HUES6 (cell line): Measurements from ENCODE around the gene ZNF518A.
"Not testable (repeated sequence)": the region's sequence is repeated elsewhere in the genome, so short reads cannot be mapped to it uniquely, and the experiment has no call there.

ENCODE experiments used
- H3K27ac ChIP-seq: 2 replicates; pipeline ENCODE4 v1.7.0; 2013; ENCODE audit warnings: low read depth, mild to moderate bottlenecking, low read length, inconsistent platforms
- H3K27me3 ChIP-seq: 2 replicates; pipeline ENCODE4 v1.6.1; 2013; ENCODE audit warnings: low read length; ENCODE audit not compliant: control insufficient read depth, insufficient read depth
- H3K36me3 ChIP-seq: 2 replicates; pipeline ENCODE4 v1.6.1; 2013; ENCODE audit warnings: low read length; ENCODE audit not compliant: control insufficient read depth, insufficient read depth
- H3K4me1 ChIP-seq: 2 replicates; pipeline ENCODE4 v1.6.1; 2013; ENCODE audit warnings: low read length; ENCODE audit not compliant: control insufficient read depth, insufficient read depth
- H3K4me3 ChIP-seq: 2 replicates; pipeline ENCODE4 v1.5.1; 2013; ENCODE audit warnings: low read depth, low read length
- H3K9ac ChIP-seq: one replicate; pipeline ENCODE4 v1.6.1; 2013; ENCODE audit warnings: mild to moderate bottlenecking, low read length
- H3K9me3 ChIP-seq: 2 replicates; pipeline ENCODE4 v1.6.1; 2013; ENCODE audit warnings: low read depth, low read length; ENCODE audit not compliant: control insufficient read depth, insufficient read depth

ZNF518A gene

GRCh38 chr10:96189505-96189904 lies 59.4 kb downstream of the ZNF518A start:
- H3K27me3 ChIP-seq, H3K27ac ChIP-seq, H3K4me1 ChIP-seq, H3K9ac ChIP-seq, H3K36me3 ChIP-seq, H3K9me3 ChIP-seq, H3K4me3 ChIP-seq: not testable (repeated sequence)

DNA sequence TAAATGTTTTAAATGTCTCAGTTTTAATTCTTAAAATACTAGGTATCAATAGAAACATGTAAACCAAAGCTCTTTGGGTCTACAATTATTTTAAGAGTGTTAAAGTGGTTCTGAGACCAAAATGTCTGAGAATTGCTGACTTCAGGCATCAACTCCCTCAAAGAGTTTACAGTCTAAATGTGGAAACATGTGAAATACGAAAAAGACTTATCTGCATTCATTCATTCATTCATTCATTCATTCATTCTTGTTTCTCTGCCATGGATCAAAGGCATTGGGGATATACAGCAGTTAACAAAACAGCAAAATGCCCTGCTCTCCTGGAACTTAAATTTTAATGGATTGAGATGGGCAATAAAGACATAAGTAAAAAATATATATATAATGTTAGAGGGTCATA lies 71.4 kb downstream of the ZNF518A start:
- Histone ChIP-seq H3K27ac (no peak overlapping the region), H3K27me3 (no peaks in the 10 kb centered on the region), H3K9me3 (no peaks in the 10 kb centered on the region), H3K4me1 (peaks cover 11% of the 10 kb centered on the region), H3K4me3 (no peak overlapping the region), H3K9ac (no peak overlapping the region), H3K36me3 (no peaks in the 10 kb centered on the region)

DNA sequence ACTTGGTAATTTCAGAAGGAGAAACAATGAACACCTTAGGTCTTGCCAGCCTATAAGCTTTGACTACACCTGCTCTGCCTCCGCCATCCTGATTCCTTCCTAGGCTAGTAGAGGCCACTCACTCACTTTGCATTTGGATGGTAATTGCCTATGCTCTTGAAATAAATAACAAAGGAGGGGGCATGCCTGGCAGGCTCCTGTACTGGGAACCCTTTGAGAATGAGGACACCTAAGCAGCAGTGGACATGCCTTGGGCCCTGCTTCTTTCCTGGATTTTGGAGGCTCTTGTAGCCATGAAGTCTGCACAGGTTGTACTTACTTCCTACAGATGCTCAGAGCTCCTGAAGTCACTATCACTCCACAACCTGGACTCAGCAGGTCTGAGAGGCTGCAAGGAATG lies 75.5 kb downstream of the ZNF518A start:
- no peak overlapping the region for H3K9ac ChIP-seq
- no peaks in the 10 kb centered on the region for H3K36me3 ChIP-seq
- H3K27ac ChIP-seq, result no peak overlapping the region
- H3K9me3 ChIP-seq, result no peaks in the 10 kb centered on the region
- H3K4me3 ChIP-seq, result no peak overlapping the region
- no peaks in the 10 kb centered on the region for H3K27me3 ChIP-seq
- peaks cover 11% of the 10 kb centered on the region for H3K4me1 ChIP-seq

DNA sequence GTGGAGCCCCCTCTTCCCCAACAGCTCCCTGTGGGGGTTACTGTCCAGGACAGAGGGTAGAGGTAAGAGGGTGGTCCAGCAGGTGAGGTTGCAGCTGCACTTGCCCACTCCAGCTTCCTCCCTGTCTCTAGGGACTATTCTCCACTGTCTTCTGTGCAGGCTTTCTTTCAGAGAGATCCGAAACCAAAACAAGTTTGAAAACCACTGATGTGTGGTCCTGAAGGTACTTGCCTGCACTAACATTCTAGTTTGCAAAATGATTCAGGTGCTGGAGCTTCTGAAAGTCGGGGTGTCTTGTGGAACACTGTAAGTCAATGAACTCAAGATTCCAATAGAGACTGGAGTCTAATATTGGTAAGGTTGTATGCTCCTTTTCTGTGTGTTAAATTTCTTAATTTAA lies 78.2 kb downstream of the ZNF518A start:
- peaks cover 11% of the 10 kb centered on the region for H3K4me1 ChIP-seq
- no peaks in the 10 kb centered on the region for H3K9me3 ChIP-seq
- H3K36me3 ChIP-seq, result no peaks in the 10 kb centered on the region
- no peaks in the 10 kb centered on the region for H3K27me3 ChIP-seq
- H3K4me3 ChIP-seq, result no peak overlapping the region
- H3K9ac ChIP-seq, result no peak overlapping the region
- H3K27ac ChIP-seq, result no peak overlapping the region

DNA sequence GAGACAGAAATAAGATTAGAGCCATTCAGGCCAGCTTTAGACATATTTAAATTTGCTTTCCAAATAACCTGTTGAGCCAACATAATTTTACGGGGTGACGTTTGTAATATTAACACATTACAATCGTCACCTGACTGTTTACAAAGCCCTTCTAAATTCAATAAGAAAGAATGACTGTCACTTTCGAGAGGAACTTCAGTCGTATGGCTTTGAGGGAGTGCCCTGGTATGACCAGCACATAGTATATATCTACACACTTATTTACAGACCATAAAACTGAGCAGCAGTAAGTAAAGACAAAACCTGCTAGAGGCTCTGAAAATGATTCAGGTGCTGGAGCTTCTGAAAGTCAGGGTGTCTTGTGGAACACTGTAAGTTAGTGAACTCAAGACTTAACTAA lies 78.8 kb downstream of the ZNF518A start:
- Histone ChIP-seq H3K9ac (no peak overlapping the region), H3K36me3 (no peaks in the 10 kb centered on the region), H3K4me3 (no peak overlapping the region), H3K4me1 (peaks cover 11% of the 10 kb centered on the region), H3K27me3 (no peaks in the 10 kb centered on the region), H3K9me3 (no peaks in the 10 kb centered on the region), H3K27ac (no peak overlapping the region)

DNA sequence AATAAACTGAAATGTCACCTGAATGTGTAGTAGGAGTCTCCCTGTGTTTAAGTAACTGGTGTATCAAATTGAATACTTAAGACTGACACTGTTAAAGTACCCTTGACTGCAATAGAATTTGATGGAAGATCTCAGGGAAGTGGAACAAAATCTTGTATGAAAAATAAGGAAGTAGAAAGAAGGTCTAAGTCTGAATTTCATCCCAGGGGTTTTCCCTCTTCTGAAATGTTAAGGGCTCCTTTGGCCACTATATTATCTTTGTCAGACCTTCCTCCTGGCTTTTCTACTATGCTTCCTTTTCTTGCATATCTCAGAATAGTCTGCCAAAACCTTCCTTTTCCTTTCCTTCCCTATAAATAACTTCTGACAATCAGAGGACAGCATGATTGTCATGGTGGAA lies 81.7 kb downstream of the ZNF518A start:
- Histone ChIP-seq H3K9ac (no peak overlapping the region), H3K4me3 (no peak overlapping the region), H3K27me3 (no peaks in the 10 kb centered on the region), H3K36me3 (no peaks in the 10 kb centered on the region), H3K9me3 (no peaks in the 10 kb centered on the region), H3K27ac (no peak overlapping the region), H3K4me1 (no peaks in the 10 kb centered on the region)

- no peaks in the 10 kb centered on the region for H3K4me1 ChIP-seq
- no peaks in the 10 kb centered on the region for H3K27me3 ChIP-seq
- no peak overlapping the region for H3K4me3 ChIP-seq
- no peaks in the 10 kb centered on the region for H3K9me3 ChIP-seq
- no peaks in the 10 kb centered on the region for H3K36me3 ChIP-seq
- no peak overlapping the region for H3K27ac ChIP-seq
- no peak overlapping the region for H3K9ac ChIP-seq
Observed at GRCh38 chr10:96212911-96213310, 82.8 kb downstream of the ZNF518A start.
